ENCODE results near the gene ZBTB45. TPM values are rescaled to one million over a fixed set of nuclear protein-coding genes. Genes with fewer than 3 reads are reported as not detected.

Gene ZBTB45
- total RNA-seq, 2 experiments from 2014 or later: 10.7 to 14.7 TPM

GRCh38 chr19:58558066-58558622, 38.5 kb upstream of the ZBTB45 start, which contains the start of gene UBE2M:
Gene UBE2M, minus strand, starts transcription at chr19:58558611. Its CDS starts 230 bp downstream, at chr19:58558381.
- BruUV-seq (replicated peaks): no TSS peak
- H3K4me3 ChIP-seq (ENCODE audit: low read depth, low read length, poor library complexity, severe bottlenecking): peak within 1 kb of the TSS; percentile 88
- no peaks in the 10 kb centered on the region for H3K9me3 ChIP-seq (ENCODE audit: low read length)
- H3K4me2 ChIP-seq (ENCODE audit: low read length): peak within 1 kb of the TSS; percentile 83
- H4K20me1 ChIP-seq (ENCODE audit: insufficient read depth, low read length): no peaks in the 10 kb centered on the region
- H3K27ac ChIP-seq (ENCODE audit: low read depth, low read length, poor library complexity, severe bottlenecking): peak within 1 kb of the TSS; percentile 89
- H3K4me1 ChIP-seq (ENCODE audit: insufficient read depth, low read length, poor library complexity, severe bottlenecking): peaks cover 47% of the 10 kb centered on the region
- intact Hi-C loops (cut with micrococcal nuclease; ENCODE audit: unreplicated experiment): no loop called here
- DNase-seq (ENCODE audit: low spot score): peak; percentile 57
- ChIA-PET CTCF (ENCODE audit: unreplicated experiment) (no interaction called here), POLR2A (no interaction called here)
- H3K79me2 ChIP-seq (ENCODE audit: insufficient read depth, low read depth, low read length): peaks cover 26% of the 10 kb centered on the region
- no peak for TF ChIP-seq EZH2phosphoT487 (IDR thresholded peaks at IDR 0.05; ENCODE audit: borderline replicate concordance, low read depth, low read length)
- TF ChIP-seq CTCF (conservative IDR thresholded peaks at IDR 0.05; ENCODE audit: low read length): no peak
- H3K9me2 ChIP-seq (ENCODE audit: insufficient read depth, low read length): no peaks in the 10 kb centered on the region
- H3K36me3 ChIP-seq (ENCODE audit: insufficient read depth, low read length): peaks cover 45% of the 10 kb centered on the region
- no peak within 1 kb of the TSS for H2AFZ ChIP-seq (ENCODE audit: low read length)

- TF ChIP-seq CTCF (conservative IDR thresholded peaks at IDR 0.05; ENCODE audit: low read length) (no peak), EZH2phosphoT487 (IDR thresholded peaks at IDR 0.05; ENCODE audit: borderline replicate concordance, low read depth, low read length) (no peak)
- peak overlapping the region; percentile 89 for H3K27ac ChIP-seq (ENCODE audit: low read depth, low read length, poor library complexity, severe bottlenecking)
- ChIA-PET POLR2A (no interaction called here), CTCF (ENCODE audit: unreplicated experiment) (interaction anchor here (0.8 kb wide), 1 partner anchor 37 kb away, joined by 3 read pairs; no protein-coding TSS in a partner anchor)
- H3K4me2 ChIP-seq (ENCODE audit: low read length): peak overlapping the region; percentile 83
- BruUV-seq (replicated peaks): no TSS peak
- H4K20me1 ChIP-seq (ENCODE audit: insufficient read depth, low read length): 0 out of 2 replicates have a peak, but pooled peaks cover 4% of the 10 kb centered on the region
- H3K36me3 ChIP-seq (ENCODE audit: insufficient read depth, low read length): peaks cover 51% of the 10 kb centered on the region
- intact Hi-C loops (cut with micrococcal nuclease; ENCODE audit: unreplicated experiment): no loop called here
- H3K4me1 ChIP-seq (ENCODE audit: insufficient read depth, low read length, poor library complexity, severe bottlenecking): peaks cover 41% of the 10 kb centered on the region
- H3K4me3 ChIP-seq (ENCODE audit: low read depth, low read length, poor library complexity, severe bottlenecking): peak overlapping the region; percentile 88
- H2AFZ ChIP-seq (ENCODE audit: low read length): no peak overlapping the region
- no peak for DNase-seq (ENCODE audit: low spot score)
- H3K9me2 ChIP-seq (ENCODE audit: insufficient read depth, low read length): no peaks in the 10 kb centered on the region
- H3K79me2 ChIP-seq (ENCODE audit: insufficient read depth, low read depth, low read length): peaks cover 26% of the 10 kb centered on the region
- H3K9me3 ChIP-seq (ENCODE audit: low read length): no peaks in the 10 kb centered on the region
Observed at GRCh38 chr19:58557221-58558065, 37.8 kb upstream of the ZBTB45 start.
